PFSK-1 (cell line): ENCODE measurements around the gene YWHAH.

Experiments used
- FOXP2 ChIP-seq: optimal IDR thresholded peaks from 2 replicates; pipeline ENCODE3; 2011; ENCODE audit warnings: borderline replicate concordance, control low read depth, inconsistent platforms; ENCODE audit not compliant: insufficient read depth; ENCODE audit errors: extremely low read length, extremely low read depth
- POLR2AphosphoS5 ChIP-seq: IDR thresholded peaks from 2 replicates; pipeline ENCODE4 v1.6.1; 2012; ENCODE audit warnings: low read depth, mild to moderate bottlenecking, control low read depth, low read length, moderate library complexity
- SIN3A ChIP-seq: IDR thresholded peaks from 2 replicates; pipeline ENCODE4 v1.6.1; 2012; ENCODE audit warnings: mild to moderate bottlenecking, low read length, moderate library complexity, borderline replicate concordance; ENCODE audit not compliant: insufficient read depth
- TAF1 ChIP-seq: IDR thresholded peaks from 2 replicates; pipeline ENCODE4 v1.6.1; 2012; ENCODE audit warnings: low read length, control low read depth, borderline replicate concordance; ENCODE audit not compliant: insufficient read depth
- TF ChIP-seq, protein P1 (sequence below), 2 experiments: IDR thresholded peaks; 2 replicates each; pipeline versions ENCODE4 v1.6.1 to v1.8.0; 2011 to 2012; ENCODE audit warnings: low read depth in 2 of 2, low read length in 2 of 2, control low read depth in 1 of 2, inconsistent platforms in 1 of 2, mild to moderate bottlenecking in 1 of 2, moderate library complexity in 1 of 2; ENCODE audit not compliant: insufficient read depth in 1 of 2

The YWHAH gene

DNA sequence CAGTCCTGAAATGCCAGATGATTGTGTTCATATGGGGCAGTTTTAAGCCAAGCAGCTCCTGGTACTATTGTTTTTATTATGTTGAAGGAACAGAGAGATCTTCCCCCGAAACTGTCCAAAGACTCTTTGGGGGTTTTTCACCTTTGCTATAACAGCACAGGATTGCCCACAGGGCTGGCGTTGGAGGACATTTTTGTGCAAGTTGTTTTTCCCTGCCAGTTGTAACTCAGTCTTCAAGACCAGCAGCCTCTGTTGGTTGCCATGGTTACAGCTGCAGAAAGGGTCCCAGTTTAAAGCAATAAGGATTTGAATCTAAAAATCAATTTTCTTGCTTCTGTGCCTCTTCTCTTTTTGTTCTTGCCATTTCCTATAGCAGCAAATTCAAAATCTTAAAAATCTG, 45.4 kb upstream of the YWHAH start:
- no peak for TF ChIP-seq TAF1
- TF ChIP-seq FOXP2, result no peak
- TF ChIP-seq, protein P1, sequence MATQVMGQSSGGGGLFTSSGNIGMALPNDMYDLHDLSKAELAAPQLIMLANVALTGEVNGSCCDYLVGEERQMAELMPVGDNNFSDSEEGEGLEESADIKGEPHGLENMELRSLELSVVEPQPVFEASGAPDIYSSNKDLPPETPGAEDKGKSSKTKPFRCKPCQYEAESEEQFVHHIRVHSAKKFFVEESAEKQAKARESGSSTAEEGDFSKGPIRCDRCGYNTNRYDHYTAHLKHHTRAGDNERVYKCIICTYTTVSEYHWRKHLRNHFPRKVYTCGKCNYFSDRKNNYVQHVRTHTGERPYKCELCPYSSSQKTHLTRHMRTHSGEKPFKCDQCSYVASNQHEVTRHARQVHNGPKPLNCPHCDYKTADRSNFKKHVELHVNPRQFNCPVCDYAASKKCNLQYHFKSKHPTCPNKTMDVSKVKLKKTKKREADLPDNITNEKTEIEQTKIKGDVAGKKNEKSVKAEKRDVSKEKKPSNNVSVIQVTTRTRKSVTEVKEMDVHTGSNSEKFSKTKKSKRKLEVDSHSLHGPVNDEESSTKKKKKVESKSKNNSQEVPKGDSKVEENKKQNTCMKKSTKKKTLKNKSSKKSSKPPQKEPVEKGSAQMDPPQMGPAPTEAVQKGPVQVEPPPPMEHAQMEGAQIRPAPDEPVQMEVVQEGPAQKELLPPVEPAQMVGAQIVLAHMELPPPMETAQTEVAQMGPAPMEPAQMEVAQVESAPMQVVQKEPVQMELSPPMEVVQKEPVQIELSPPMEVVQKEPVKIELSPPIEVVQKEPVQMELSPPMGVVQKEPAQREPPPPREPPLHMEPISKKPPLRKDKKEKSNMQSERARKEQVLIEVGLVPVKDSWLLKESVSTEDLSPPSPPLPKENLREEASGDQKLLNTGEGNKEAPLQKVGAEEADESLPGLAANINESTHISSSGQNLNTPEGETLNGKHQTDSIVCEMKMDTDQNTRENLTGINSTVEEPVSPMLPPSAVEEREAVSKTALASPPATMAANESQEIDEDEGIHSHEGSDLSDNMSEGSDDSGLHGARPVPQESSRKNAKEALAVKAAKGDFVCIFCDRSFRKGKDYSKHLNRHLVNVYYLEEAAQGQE (IDR thresholded peaks at IDR 0.05; ENCODE audit: insufficient read depth in 1 of 2, low read depth in 2 of 2, low read length in 2 of 2), result no peak

DNA sequence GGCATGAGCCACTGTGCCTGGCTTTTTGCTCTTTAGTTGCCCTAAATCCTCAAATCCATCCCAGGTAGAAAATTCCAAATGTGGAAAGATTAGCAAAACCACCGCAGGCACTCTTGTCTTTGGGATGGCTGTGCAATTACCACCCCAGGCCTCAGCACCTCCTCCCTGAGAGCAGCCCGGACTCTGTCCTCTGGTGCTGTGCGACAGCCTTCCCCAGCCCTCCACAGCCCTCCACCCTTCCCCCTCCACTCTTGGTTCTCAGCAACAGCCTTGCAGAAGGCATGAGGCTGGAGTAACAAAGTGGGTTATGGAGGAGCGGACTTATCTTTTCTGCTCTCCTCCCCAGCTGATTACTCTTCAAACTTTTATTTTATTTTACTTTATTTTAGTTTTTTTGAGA, 44.7 kb upstream of the YWHAH start:
- no peak for TF ChIP-seq POLR2AphosphoS5
- TF ChIP-seq FOXP2, result no peak
- TF ChIP-seq, protein P1 (IDR thresholded peaks at IDR 0.05; ENCODE audit: insufficient read depth in 1 of 2, low read depth in 2 of 2, low read length in 2 of 2), result no peak
- no peak for TF ChIP-seq SIN3A
- no peak for TF ChIP-seq TAF1

DNA sequence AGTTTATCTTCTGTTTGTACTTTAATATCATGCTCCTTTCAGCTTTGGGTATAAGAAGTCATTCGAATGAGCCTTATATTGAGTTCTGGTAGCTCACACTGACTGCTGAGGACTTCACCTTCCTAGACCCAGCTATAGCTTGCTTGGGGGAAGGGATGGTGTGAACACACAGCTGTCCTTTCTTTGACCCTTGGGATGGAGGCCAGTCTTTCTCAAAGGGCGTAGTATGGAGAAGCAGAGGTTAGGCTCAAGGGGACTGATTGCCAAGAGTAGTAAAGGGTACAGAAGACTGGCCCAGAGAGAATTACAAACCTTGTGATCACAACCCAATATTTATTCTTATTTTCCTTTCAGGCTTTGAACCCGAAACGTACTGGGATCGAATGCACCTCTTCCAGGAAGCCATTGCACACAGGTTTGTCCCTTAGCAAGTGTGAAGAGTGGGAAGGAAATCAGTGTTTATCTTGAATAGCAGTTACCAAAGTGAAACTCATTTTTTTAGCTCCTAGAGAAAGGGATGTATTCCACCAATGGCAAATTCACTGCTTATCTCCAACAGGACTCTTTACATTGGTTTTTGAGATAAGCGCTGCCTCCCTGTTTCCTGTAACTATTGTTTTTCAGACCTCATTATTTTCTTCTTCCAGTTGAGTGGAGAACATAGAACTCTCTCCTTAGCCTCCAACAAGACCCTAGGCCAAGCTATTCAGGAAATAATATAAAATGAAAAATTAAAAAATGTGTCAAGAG, 42.8 kb upstream of the YWHAH start:
- TF ChIP-seq, protein P1 (IDR thresholded peaks at IDR 0.05; ENCODE audit: insufficient read depth in 1 of 2, low read depth in 2 of 2, low read length in 2 of 2), result no peak
- TF ChIP-seq POLR2AphosphoS5, result no peak
- TF ChIP-seq SIN3A, result no peak
- TF ChIP-seq TAF1, result no peak
- TF ChIP-seq FOXP2, result no peak

DNA sequence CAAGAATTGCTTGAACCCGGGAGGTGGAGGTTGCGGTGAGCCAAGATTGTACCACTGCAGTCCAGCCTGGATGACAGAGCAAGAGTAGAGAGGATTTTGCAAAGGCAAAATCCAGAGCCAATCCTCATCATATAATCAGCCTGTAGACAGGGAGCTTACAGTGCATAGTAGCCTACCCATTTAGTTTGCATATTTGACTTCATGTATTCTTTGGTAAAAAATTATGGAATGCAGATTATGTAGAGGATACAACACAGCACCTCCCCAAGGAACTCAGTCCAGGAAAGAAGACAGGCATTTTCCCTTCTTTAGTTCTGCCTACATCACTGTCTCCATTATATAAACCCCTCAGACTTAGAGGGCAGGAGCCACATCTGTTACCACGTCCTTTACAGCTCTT, 39.7 kb upstream of the YWHAH start:
- TF ChIP-seq FOXP2 (no peak), POLR2AphosphoS5 (no peak), TAF1 (no peak), SIN3A (no peak)
- TF ChIP-seq, protein P1 (IDR thresholded peaks at IDR 0.05; ENCODE audit: insufficient read depth in 1 of 2, low read depth in 2 of 2, low read length in 2 of 2), result no peak

DNA sequence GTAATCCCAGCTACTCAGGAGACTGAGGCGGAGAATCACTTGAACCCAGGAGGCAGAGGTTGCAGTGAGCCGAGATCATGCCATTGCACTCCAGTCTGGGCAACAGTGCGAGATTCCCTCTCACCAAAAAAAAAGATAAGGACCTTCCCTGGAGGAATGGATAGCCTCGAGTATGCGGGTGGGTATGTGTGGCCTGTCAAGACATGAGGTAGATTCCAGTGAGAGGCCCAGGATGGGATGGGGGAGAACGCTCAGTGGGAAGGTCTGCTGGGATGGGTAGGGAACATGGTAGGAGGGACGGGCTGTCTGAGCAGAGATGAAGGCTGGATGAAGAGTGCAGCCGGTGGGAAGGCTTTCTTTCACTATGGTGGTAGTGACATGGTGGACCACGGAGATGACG, 39.0 kb upstream of the YWHAH start:
- TF ChIP-seq SIN3A (no peak), TAF1 (no peak), POLR2AphosphoS5 (no peak), FOXP2 (no peak)
- TF ChIP-seq, protein P1 (IDR thresholded peaks at IDR 0.05; ENCODE audit: insufficient read depth in 1 of 2, low read depth in 2 of 2, low read length in 2 of 2), result no peak
